Stimulated activated CD4-positive, alpha-beta T cell treated with anti-CD3 and anti-CD28 coated beads, Interleukin-12 subunit alpha, Interleukin-12 subunit beta, amount 100 ng/mL, for 48 hours (primary cell): ENCODE measurements around the gene DUS3L.

Source experiments
- DNase-seq, 3 donors: peaks; one replicate each; pipeline ENCODE4 v3.0.0-alpha.2; 2020; ENCODE audit warnings: low read depth in 2 of 3, low spot score in 1 of 3

The DUS3L gene, protein sequence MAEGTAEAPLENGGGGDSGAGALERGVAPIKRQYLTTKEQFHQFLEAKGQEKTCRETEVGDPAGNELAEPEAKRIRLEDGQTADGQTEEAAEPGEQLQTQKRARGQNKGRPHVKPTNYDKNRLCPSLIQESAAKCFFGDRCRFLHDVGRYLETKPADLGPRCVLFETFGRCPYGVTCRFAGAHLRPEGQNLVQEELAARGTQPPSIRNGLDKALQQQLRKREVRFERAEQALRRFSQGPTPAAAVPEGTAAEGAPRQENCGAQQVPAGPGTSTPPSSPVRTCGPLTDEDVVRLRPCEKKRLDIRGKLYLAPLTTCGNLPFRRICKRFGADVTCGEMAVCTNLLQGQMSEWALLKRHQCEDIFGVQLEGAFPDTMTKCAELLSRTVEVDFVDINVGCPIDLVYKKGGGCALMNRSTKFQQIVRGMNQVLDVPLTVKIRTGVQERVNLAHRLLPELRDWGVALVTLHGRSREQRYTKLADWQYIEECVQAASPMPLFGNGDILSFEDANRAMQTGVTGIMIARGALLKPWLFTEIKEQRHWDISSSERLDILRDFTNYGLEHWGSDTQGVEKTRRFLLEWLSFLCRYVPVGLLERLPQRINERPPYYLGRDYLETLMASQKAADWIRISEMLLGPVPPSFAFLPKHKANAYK

DNA sequence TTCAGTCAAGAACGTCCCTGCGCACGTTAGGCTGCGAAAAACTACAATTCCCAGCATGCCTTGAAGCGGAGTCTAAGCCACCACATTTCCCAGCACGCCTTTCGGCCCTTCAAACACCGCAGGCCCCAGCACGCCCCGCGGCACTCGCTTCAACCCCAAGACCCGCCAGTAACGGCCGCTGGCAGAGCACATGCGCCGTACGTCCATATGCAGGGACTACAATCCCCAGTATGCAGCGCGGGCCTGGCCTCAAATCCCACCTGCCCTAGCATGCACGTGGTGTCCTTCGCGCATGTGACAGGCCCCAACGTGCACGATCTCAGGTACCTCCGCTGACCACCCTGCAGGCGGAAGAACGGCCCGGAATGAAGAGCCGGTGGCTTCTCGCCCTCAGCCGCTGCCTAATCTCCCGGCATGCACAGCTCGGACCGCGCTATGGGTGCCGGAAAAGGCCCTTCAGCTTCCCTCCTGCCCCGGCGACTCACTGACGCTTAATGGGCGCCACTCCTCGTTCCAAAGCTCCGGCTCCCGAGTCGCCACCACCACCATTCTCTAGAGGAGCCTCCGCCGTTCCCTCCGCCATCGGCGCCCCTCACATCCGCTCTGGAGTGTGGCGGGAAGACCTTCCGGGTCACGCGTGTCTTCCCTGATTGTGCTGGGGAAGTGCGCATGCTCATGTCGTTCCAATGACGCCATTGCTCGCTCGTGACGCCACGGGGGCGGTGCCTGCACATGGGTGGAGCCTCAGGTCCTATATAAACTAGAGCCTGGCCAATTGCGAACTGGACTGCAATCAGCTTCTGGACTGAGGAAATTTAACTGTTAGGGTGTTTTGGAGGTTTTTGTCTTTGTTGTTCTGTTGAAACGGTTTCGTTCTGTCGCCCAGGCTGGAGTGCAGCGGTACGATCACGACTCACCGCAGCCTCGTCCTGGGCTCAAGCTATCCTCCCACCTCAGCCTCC is at the start of gene DUS3L:
TSS of gene DUS3L (minus strand) at position 605 of the 962 bp plus-strand sequence. CDS start at position 583, 22 bp downstream.
- peak; percentile 94 to 98 (median 96) for DNase-seq

DNA sequence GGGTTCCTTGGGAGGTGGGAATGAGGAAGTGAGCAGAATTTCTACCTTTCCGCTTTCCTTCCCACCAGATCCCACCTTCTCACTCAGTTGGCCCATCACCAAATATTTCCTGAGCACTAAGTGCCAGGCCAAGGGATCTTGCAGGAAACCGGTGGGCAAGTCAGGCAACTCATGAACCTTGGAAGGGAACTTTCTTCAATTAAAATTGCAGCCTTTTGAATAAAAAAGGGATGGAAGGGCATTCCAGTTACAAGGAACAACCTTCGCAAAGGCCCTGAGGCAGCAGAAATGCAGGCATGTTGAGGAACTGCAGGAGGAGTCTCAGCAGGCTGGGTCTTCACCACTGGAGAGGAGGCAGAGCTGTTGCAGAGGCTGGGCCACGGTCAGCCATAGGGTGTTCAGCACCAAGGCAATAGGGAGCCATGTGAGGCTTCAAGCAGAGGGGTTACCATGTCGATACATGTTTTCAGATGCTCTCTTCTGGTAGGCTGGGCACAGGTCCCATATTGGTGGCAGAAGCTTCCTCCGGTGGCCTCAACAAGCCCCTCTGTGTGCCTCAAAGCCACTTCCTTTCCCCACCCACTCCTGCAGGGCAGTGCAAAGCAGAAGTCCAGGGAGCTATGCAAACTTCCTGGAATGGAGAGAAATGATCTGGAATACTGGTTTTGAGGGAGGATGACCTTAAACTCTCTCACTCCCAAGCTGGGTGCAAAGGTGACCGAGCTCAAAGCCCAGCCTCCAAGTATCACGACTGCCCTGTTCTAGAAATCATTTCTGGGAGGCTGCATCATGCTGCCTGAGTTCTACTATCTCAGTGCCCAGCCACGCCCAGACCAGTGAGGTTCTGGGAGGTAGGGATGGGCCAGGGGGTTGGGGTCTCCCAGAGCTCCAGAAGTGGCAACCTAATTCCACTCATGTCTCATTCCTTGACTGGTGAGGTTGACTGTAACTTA is 48.4 kb upstream of the DUS3L start, which contains the start of gene FUT6:
TSS of gene FUT6 (minus strand) at position 638 of the 953 bp plus-strand sequence. CDS start 7,135 bp downstream, outside the sequence.
- no peak for DNase-seq

DNA sequence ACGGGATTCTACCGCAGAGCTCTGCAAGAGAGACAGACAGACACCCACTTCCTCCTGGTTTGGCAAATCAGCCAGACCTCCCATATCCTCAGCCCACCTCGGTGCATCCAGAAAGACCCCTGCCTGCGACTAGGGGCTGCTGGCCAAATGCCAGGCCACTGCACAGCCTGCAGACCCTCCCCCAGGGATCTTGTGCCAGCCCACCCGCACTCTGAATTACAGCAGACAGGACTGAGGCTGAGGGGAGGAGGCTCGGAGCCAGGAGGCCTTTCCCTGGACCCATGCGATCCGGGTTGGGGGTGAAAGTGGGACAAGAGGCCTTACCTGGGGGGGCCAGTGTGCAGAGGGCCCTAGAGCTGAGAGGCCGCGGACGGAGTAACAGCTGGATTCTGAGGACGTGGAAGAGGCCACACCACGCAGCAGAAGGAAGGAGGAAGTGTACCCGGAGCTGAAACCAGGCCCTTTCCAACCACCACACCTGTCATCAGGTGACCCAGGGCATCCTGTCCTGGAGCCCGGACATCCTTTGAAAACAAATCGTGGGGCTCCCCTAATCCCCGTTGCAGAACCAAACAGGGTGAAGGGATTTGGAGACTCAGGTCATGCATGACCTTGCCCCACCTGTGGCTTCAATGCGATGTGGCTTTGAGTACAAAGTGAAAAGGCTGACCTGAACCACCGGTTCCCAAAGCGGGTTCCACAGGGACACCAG is 47.5 kb upstream of the DUS3L start:
- no peak for DNase-seq

DNA sequence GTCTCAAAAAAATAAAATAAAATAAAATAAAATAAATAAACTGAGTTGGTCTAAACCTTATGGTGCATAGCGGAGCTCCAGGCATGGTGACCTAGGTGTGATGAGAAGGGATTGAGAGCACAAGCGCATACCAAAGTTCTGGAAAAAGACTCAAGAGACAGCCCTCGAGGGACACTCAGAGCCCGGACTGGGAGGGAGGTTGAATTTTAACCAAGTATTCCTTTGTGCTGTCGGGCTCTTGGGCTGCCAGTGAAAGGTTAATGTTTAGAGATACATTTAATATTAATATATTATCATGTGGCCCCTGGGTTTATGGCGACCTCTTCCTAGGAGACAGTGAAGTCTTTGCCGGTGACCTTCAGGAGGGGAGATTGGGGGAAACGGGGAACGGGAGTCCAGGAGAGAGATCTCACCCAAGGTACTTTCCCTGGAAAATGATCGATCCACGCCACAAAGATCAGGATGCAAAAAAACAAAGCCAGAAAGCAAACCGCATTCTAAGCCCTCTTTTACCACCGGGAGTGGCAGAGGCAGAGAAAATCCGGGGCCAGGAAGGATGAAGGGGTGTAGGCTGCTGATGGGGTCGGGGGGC is 46.9 kb upstream of the DUS3L start:
- DNase-seq, result no peak

DNA sequence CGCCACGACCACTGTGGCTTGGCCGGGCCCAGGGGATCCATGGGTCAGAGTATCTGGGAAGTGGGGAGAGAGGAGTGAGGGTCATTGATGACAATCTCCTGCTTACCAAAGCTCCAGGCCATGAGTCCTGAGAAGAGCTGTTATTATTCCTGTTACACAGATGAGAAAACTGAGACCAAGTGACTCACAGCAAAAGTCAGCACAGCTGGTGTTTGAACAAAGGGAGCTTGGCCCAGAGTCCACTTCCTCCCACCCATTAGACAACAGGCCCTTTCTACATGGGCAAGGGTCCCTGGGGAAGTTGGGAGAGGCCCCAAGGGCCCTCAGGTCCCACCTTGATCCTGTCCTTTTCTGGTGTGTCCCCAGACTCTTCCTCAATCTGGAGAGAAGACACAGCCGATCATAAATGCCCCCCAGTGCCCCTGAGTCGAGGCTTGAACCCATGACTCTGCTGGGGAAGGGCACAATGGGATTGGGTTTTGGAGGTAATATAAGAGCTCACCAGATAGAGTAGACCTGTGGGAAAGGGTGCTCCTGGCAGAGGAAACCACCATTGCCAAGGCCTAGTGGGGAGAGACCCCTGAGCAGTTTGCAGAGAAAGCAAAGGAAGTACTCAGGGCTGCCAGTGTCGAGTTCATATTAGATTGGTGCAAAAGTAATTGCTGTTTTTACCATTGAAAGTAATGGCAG is 41.7 kb upstream of the DUS3L start:
- DNase-seq, result no peak

DNA sequence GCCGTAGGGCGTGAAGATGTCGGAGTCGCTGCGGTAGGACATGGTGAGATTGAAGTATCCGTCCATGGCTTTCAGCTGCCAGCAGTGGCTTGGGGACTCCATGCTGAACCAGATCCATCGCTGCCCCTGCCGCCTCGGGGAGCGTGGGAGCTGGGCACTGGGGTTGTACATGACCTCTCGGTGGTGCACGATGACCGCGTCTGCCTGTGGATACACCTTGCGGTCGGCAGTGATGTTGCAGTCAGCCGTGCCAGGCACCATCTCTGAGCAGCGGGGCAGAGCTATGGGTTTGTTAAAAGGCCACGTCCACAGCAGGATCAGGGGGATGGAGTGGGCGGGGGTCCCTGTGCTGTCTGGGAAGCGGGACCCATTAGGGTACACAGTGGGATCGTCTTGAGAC is 41.1 kb upstream of the DUS3L start:
- no peak for DNase-seq

DNA sequence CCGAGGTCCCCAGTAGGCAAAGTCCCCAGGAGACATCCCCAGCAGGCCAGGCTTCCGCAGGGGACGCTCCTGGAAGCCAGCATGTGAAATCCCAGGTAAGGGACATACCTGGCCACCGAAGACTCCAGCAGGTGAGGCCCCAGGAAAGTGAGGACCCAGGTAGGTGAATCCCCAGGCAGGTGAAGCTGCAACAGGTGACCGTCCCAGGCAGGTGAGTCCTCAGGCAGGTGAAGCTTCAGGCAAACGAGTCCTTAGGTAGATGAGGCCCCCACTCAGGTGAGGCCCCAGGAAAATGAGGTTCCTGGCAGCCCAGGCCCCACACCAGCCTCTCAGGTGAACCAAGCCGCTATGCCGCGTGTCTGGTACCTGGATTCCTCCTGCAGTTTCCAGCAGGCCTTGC is 40.2 kb upstream of the DUS3L start:
- no peak for DNase-seq

DNA sequence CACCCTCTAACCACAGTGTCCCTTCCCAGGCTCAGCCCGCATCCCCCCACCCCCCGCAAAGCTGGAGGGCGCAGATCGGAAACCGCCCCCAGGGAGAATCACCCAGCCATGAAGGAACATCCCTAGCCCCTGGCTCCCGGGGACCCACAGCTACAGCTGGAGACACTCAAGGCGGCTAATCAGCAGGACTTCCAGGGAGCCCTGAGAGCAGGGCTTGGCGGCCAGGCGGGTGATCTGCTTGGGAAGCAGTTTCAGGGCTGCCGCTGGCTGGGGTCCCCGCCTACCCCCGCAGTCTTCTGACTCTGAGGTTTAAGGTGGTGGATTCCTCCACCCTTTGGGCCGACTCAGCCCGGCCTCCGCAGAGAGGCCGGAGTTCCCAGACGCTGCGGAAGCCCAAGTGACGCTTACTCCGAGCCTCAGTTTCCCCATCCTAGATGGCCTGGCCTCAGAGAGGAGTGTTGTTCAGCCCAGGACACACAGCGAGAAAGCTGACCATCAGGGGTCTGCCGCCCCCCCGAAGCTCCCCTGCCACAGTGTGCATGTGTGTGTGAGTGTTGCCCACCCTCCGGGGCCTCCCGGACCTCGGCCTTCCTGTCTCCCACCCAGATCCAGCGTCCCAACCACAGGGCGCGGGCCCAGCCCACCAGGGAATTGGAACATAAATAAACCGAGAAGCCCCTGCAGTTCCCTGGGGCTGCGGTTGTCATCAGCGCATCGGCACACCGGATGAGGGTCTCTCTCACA is 38.8 kb upstream of the DUS3L start:
- DNase-seq, result no peak

DNA sequence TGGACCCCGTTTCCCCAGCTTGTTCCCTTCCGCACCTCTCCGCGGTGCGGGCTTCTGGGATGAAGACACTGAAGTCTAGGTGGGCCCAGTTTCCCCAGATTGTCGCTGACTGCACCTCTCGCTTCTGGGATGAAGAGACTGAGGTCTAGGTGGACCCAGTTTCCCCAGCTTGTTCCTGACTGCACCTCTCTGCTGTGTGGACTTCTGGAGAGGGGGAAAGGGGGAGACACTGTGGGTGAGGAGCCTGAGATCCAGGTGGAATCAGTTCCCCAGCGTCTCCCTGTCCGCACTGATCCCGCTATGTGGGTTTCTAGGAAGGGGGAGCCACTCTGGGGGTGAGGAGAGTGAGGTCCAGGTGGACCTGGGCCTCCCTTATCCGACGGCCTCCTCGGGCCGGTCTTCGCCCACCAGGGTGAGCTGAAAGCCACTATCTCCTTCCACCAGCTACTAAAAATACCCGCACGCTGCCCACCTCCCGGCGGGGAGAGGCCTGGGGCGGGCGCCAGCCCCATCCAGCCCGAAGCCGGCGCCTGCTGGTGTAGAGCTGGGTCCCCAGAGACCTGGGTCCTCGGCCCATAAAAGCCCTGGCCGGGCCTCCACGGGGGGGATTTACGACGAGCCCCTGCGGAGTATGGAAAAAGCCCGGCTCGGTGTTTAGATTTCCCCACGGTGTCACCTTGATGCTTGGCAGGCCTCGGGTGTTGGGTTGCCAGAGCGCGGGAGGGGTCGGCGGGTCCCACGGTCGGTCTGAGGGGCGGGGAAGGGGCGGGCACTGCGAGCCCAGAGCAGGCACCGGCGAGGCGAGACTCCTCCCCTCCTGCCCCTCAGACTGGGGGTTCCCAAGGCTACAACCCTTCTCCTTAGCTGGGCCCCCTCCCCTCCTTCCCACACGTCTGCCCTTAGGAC is 38.0 kb upstream of the DUS3L start:
- peak in 2 of 3 donors; percentile 14 to 21 for DNase-seq

DNA sequence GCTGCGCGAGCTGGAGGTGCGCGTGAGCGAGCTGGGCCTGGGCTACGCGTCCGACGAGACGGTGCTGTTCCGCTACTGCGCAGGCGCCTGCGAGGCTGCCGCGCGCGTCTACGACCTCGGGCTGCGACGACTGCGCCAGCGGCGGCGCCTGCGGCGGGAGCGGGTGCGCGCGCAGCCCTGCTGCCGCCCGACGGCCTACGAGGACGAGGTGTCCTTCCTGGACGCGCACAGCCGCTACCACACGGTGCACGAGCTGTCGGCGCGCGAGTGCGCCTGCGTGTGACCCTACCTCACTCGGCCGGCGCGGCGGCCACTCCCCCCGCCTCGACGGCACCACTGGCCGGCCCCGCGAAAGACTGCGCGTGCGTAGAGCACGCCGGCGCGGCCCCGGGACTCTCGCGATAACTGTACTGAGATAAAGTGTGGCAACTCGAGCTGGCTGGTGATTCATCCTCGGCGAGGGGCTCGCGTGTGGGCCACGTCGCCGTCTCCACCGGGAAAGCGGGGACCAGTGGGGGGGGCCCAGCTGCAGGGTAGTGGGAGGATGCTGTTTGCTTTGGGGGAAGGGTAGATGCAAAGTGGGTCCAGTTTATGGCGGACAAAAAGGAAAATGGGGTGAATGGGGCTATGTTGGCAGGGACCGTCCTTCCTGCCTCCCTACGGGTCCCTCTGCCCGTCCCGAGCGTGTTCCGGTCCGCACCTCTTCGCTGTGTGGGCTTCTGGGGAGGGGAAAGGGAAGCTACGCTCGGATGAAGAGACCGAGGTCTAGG is 37.1 kb upstream of the DUS3L start:
- peak; percentile 92 to 97 (median 92) for DNase-seq

DNA sequence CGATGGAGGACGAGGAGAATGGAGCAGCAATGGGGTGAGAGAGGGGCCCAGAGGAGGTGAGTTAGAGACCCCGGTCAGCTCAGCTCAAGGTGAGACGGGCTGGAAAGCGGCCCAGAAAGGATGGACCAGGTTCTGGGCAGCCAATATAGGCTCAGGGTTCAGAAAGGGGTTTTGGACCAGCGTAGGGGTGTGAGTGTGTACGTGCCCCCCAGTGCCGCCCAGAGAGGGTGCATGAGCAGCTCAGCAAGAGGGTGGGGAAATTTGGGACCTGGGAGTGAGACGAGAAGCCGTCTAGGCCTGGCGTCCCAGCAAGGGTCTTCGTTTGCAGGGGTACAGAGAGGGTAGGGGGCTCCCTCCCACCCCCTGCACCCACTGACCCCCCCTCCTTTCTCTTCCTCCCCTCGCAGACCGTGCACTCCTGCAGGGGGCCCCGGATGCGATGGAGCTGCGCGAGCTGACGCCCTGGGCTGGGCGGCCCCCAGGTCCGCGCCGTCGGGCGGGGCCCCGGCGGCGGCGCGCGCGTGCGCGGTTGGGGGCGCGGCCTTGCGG is 36.5 kb upstream of the DUS3L start:
- no peak for DNase-seq

DNA sequence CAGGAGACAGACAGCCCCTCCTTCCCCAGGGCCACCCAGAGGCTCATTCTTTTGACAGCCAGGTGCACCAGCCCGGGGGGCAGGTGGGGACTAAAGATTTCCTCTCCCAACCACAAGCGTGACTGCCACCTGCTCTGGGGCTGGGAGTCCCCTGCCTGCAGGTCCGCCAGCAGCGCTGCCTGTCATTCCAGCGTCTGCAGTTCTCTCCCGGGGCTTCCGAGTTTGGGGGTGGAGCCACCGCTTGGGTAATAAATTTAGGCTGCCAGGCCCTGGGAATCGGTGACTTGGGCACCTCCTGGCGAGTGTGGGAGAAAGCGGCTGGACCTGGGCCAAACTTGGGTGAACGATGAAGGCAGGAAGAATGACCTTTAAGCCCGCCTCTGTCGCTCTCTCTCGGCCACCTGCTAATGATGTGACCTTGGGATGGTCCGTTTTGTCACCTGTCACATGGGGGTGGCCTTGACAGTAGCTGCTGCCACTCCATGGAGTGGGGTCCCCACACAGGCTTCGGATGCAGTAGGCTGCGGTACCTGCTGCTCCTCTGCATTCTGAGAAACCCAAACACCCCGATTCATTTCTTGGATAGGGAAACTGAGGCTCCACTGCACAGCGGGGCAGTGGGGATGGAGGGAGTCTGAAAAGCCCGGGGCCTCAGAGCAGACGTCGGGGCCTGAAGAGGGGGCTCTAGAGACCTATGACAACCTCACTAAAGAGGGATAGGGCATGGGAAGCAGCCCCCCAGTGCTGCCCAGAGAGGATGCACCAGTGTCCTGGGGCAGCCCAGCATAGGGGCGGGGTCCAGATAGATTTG is 35.8 kb upstream of the DUS3L start:
- no peak for DNase-seq

DNA sequence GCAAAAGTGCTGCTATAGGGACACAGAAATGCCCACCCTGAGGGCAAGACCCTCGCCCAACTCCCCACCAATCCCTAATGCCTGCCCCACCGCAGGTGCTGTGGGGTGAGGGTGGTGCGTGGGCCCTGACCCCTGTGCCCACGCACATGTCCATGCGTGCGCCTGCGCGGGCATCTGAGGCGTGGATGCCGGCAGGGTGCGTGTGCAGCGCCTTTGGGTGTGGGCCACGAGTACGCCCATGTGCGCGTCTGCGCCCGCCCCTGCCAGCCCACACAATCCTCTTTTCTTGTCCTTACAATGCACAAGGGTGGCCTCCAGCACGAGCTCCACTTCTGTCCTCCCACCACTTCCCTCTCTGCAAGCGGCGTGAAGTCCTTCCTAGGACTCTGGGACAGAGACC is 34.2 kb upstream of the DUS3L start:
- DNase-seq, result no peak

DNA sequence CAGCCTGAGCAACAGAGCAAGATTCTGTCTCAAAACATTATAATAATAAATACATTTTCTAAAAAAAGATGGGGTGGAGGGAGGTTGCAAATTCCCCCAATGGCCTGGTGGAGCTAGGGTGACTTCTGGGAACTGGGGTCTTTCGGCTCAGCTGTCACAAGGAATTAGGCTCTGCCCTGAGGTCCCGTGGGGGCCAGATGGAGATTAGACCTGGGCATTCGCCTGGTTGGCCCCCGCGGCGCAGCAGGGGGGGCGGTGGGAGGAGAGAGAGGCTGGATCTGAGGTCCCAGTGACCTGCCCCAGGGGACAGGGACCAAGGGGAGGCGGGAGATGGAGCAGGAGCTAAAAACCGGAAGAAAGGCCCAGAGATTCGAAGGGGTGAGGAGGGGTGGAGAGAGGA is 33.8 kb upstream of the DUS3L start:
- DNase-seq, result no peak
